Central memory CD8-positive, alpha-beta T cell (primary cell): ENCODE data around the gene ANKEF1.

ENCODE experiments used
- ATAC-seq: fragments of 150-1000 bp; cut with Tn5 transposase; replicated peaks from 2 replicates; pipeline ENCODE4 v1.10.0; 2022; ENCODE audit warnings: mild to moderate bottlenecking, moderate FRiP score, moderate number of reproducible peaks; ENCODE audit not compliant: poor library complexity, severe bottlenecking; ENCODE audit errors: extremely low read depth
- DNase-seq, 2 donors: peaks; one replicate each; pipeline ENCODE4 v3.0.0; 2021; ENCODE audit warnings: low spot score in 2 of 2
- H3K27ac Mint-ChIP-seq: one replicate; pipeline ENCODE4 v1.8.0; 2022; ENCODE audit warnings: low read depth, mild to moderate bottlenecking, moderate library complexity, mixed read lengths
- H3K27me3 Mint-ChIP-seq: one replicate; pipeline ENCODE4 v1.8.0; 2022; ENCODE audit warnings: mixed read lengths
- H3K36me3 Mint-ChIP-seq: one replicate; pipeline ENCODE4 v1.8.0; 2022; ENCODE audit warnings: mild to moderate bottlenecking, moderate library complexity, mixed read lengths; ENCODE audit not compliant: insufficient read depth
- H3K4me1 Mint-ChIP-seq: one replicate; pipeline ENCODE4 v1.8.0; 2022; ENCODE audit warnings: mixed read lengths
- H3K4me3 Mint-ChIP-seq: one replicate; pipeline ENCODE4 v1.8.0; 2022; ENCODE audit warnings: mild to moderate bottlenecking, moderate library complexity, mixed read lengths
- H3K9me3 Mint-ChIP-seq: one replicate; pipeline ENCODE4 v1.8.0; 2022; ENCODE audit warnings: mixed read lengths

ANKEF1 gene

GRCh38 chr20:10040070-10040975 lies 5.5 kb downstream of the ANKEF1 start:
- H3K9me3 Mint-ChIP-seq, result no peaks in the 10 kb centered on the region
- H3K27ac Mint-ChIP-seq, result no peak overlapping the region
- no peak overlapping the region for H3K4me3 Mint-ChIP-seq
- ATAC-seq (no peak), DNase-seq (no peak)
- H3K36me3 Mint-ChIP-seq, result peaks cover 6% of the 10 kb centered on the region
- peaks cover 5% of the 10 kb centered on the region for H3K4me1 Mint-ChIP-seq
- H3K27me3 Mint-ChIP-seq, result no peaks in the 10 kb centered on the region

- ATAC-seq, result no peak
Observed at GRCh38 chr20:10042086-10042485, 7.3 kb downstream of the ANKEF1 start.

GRCh38 chr20:10047427-10047826 lies 12.6 kb downstream of the ANKEF1 start:
- no peak for DNase-seq
- Mint-ChIP-seq H3K27ac (no peak overlapping the region), H3K9me3 (no peaks in the 10 kb centered on the region)

More at GRCh38 chr20:10042086-10042485, 7.3 kb downstream of the ANKEF1 start:
- Mint-ChIP-seq H3K27ac (no peak overlapping the region), H3K4me1 (no peaks in the 10 kb centered on the region), H3K4me3 (no peak overlapping the region), H3K27me3 (no peaks in the 10 kb centered on the region), H3K9me3 (no peaks in the 10 kb centered on the region), H3K36me3 (peaks cover 8% of the 10 kb centered on the region)
- no peak for DNase-seq

GRCh38 chr20:10051185-10051584 lies 16.4 kb downstream of the ANKEF1 start:
- H3K9me3 Mint-ChIP-seq, result no peaks in the 10 kb centered on the region
- no peak overlapping the region for H3K27ac Mint-ChIP-seq
- H3K4me1 Mint-ChIP-seq, result no peaks in the 10 kb centered on the region
- DNase-seq, result no peak
- no peak for ATAC-seq
- H3K27me3 Mint-ChIP-seq, result no peaks in the 10 kb centered on the region
- H3K4me3 Mint-ChIP-seq, result no peak overlapping the region
- peaks cover 16% of the 10 kb centered on the region for H3K36me3 Mint-ChIP-seq

More at GRCh38 chr20:10047427-10047826, 12.6 kb downstream of the ANKEF1 start:
- no peaks in the 10 kb centered on the region for H3K27me3 Mint-ChIP-seq
- peaks cover 8% of the 10 kb centered on the region for H3K36me3 Mint-ChIP-seq
- H3K4me3 Mint-ChIP-seq, result no peak overlapping the region
- no peaks in the 10 kb centered on the region for H3K4me1 Mint-ChIP-seq
- ATAC-seq, result no peak

- H3K27me3 Mint-ChIP-seq, result peaks cover 9% of the 10 kb centered on the region
- no peak overlapping the region for H3K4me3 Mint-ChIP-seq
- no peaks in the 10 kb centered on the region for H3K4me1 Mint-ChIP-seq
- no peak for DNase-seq
- H3K9me3 Mint-ChIP-seq, result no peaks in the 10 kb centered on the region
- no peak overlapping the region for H3K27ac Mint-ChIP-seq
- H3K36me3 Mint-ChIP-seq, result peaks cover 12% of the 10 kb centered on the region
- no peak for ATAC-seq
Observed at GRCh38 chr20:10059006-10059405, 24.2 kb downstream of the ANKEF1 start.

- ATAC-seq, result no peak
- Mint-ChIP-seq H3K9me3 (no peaks in the 10 kb centered on the region), H3K4me3 (no peak overlapping the region), H3K27me3 (peaks cover 21% of the 10 kb centered on the region), H3K4me1 (no peaks in the 10 kb centered on the region), H3K27ac (no peak overlapping the region), H3K36me3 (peaks cover 7% of the 10 kb centered on the region)
- DNase-seq, result no peak
Observed at GRCh38 chr20:10060226-10060625, 25.4 kb downstream of the ANKEF1 start.

- H3K4me3 Mint-ChIP-seq, result no peak overlapping the region
- H3K27ac Mint-ChIP-seq, result no peak overlapping the region
- no peaks in the 10 kb centered on the region for H3K9me3 Mint-ChIP-seq
- DNase-seq (no peak), ATAC-seq (no peak)
- peaks cover 2% of the 10 kb centered on the region for H3K36me3 Mint-ChIP-seq
- H3K27me3 Mint-ChIP-seq, result peaks cover 28% of the 10 kb centered on the region
- no peaks in the 10 kb centered on the region for H3K4me1 Mint-ChIP-seq
Observed at GRCh38 chr20:10061641-10062040, 26.9 kb downstream of the ANKEF1 start.

GRCh38 chr20:10063482-10063881 lies 28.7 kb downstream of the ANKEF1 start:
- peaks cover 34% of the 10 kb centered on the region for H3K27me3 Mint-ChIP-seq
- no peak overlapping the region for H3K27ac Mint-ChIP-seq
- no peaks in the 10 kb centered on the region for H3K36me3 Mint-ChIP-seq
- H3K4me1 Mint-ChIP-seq, result no peaks in the 10 kb centered on the region
- no peak overlapping the region for H3K4me3 Mint-ChIP-seq
- H3K9me3 Mint-ChIP-seq, result no peaks in the 10 kb centered on the region
- no peak for DNase-seq
- no peak for ATAC-seq

- Mint-ChIP-seq H3K27ac (no peak overlapping the region), H3K27me3 (peaks cover 45% of the 10 kb centered on the region), H3K4me1 (no peaks in the 10 kb centered on the region), H3K9me3 (no peaks in the 10 kb centered on the region), H3K36me3 (no peaks in the 10 kb centered on the region), H3K4me3 (no peak overlapping the region)
- ATAC-seq (no peak), DNase-seq (no peak)
Observed at GRCh38 chr20:10064611-10065010, 29.8 kb downstream of the ANKEF1 start.

GRCh38 chr20:10065154-10065833 lies 30.5 kb downstream of the ANKEF1 start:
- no peaks in the 10 kb centered on the region for H3K36me3 Mint-ChIP-seq
- peaks cover 51% of the 10 kb centered on the region for H3K27me3 Mint-ChIP-seq
- no peak overlapping the region for H3K27ac Mint-ChIP-seq
- no peaks in the 10 kb centered on the region for H3K4me1 Mint-ChIP-seq
- H3K4me3 Mint-ChIP-seq, result no peak overlapping the region
- DNase-seq (no peak), ATAC-seq (no peak)
- no peaks in the 10 kb centered on the region for H3K9me3 Mint-ChIP-seq

- no peaks in the 10 kb centered on the region for H3K9me3 Mint-ChIP-seq
- no peak for DNase-seq
- no peak overlapping the region for H3K4me3 Mint-ChIP-seq
- no peak overlapping the region for H3K27ac Mint-ChIP-seq
- ATAC-seq, result no peak
- H3K36me3 Mint-ChIP-seq, result no peaks in the 10 kb centered on the region
- H3K4me1 Mint-ChIP-seq, result no peaks in the 10 kb centered on the region
- peaks cover 59% of the 10 kb centered on the region for H3K27me3 Mint-ChIP-seq
Observed at GRCh38 chr20:10067321-10067720, 32.5 kb downstream of the ANKEF1 start.

GRCh38 chr20:10074513-10074912 lies 39.7 kb downstream of the ANKEF1 start:
- no peaks in the 10 kb centered on the region for H3K36me3 Mint-ChIP-seq
- H3K4me1 Mint-ChIP-seq, result no peaks in the 10 kb centered on the region
- DNase-seq, result no peak
- peaks cover 74% of the 10 kb centered on the region for H3K27me3 Mint-ChIP-seq
- no peak overlapping the region for H3K4me3 Mint-ChIP-seq
- H3K9me3 Mint-ChIP-seq, result no peaks in the 10 kb centered on the region
- no peak overlapping the region for H3K27ac Mint-ChIP-seq
- no peak for ATAC-seq

- Mint-ChIP-seq H3K9me3 (no peaks in the 10 kb centered on the region), H3K27ac (no peak overlapping the region)
Observed at GRCh38 chr20:10075606-10076005, 40.8 kb downstream of the ANKEF1 start.

More at GRCh38 chr20:10075606-10076005, 40.8 kb downstream of the ANKEF1 start:
- H3K27me3 Mint-ChIP-seq, result peaks cover 65% of the 10 kb centered on the region
- DNase-seq, result no peak
- no peak for ATAC-seq
- H3K4me3 Mint-ChIP-seq, result no peak overlapping the region
- no peaks in the 10 kb centered on the region for H3K36me3 Mint-ChIP-seq
- no peaks in the 10 kb centered on the region for H3K4me1 Mint-ChIP-seq
